Measurements from ENCODE around the gene AVPR1B. TPM values are rescaled to one million over a fixed set of nuclear protein-coding genes. Genes with fewer than 3 reads are reported as not detected.

The AVPR1B gene, protein sequence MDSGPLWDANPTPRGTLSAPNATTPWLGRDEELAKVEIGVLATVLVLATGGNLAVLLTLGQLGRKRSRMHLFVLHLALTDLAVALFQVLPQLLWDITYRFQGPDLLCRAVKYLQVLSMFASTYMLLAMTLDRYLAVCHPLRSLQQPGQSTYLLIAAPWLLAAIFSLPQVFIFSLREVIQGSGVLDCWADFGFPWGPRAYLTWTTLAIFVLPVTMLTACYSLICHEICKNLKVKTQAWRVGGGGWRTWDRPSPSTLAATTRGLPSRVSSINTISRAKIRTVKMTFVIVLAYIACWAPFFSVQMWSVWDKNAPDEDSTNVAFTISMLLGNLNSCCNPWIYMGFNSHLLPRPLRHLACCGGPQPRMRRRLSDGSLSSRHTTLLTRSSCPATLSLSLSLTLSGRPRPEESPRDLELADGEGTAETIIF
- not detected in 2 replicates for total RNA-seq

DNA sequence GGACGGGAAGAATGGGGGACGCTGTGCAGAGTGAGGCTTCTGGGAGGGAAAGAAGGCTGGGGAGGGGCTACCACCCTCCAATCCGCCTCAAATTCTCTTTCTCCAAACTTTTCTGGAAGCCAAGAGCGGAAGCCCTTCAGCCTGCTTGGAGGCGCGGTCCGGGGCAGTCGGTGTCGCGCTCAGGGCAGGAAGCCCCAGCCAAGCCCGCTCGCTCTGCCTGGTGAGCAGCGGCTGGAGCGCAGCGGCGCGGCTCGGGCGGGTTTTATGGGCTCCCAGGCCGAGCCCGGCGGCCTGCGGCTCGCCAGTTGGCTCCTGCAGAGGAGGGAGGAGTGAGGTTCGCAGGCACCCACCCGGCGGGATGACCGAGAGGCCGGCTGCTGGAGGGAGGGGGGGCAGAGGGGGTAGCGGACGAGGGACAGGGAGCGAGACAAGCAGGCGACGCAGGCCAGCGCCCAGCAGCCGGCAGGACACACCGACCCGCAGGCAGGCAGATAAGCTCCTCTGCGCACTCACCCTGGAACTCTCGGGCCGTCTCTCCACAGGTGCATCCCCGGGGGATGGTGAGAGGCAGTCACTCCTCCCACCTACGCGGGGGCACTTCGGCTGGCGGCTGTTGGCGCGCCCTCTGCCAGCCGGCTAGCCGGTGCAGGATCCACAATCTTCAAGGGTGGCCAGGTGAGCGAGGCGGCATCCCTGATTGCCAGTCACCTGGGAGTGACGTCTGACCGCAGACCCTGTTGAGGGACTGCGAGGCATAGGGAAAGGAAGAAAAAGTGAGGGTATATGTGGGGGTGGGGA, at the start of gene AVPR1B:
Gene AVPR1B, minus strand, starts transcription at position 238 of the 798 bp plus-strand sequence. CDS start 498 bp downstream, outside the sequence.

Other genes starting within 250 kb of the AVPR1B start
- under 0.01 TPM in 1 of 2 replicates, not detected in the other for gene SLC26A9, start 173.9 kb downstream of the AVPR1B start, total RNA-seq
- 4.6 and 7.2 TPM in 2 replicates for gene RAB7B, start 114.0 kb downstream of the AVPR1B start, total RNA-seq
- 1.9 TPM in 1 of 2 replicates, not detected in the other for gene CTSE, start 93.5 kb downstream of the AVPR1B start, total RNA-seq
- gene RHEX, start 64.2 kb downstream of the AVPR1B start, total RNA-seq: 2.2 TPM in 1 of 2 replicates, not detected in the other
- 0.43 and 1.4 TPM in 2 replicates for gene FAM72A, start 85.5 kb upstream of the AVPR1B start, total RNA-seq
- gene SRGAP2, start 86.2 kb upstream of the AVPR1B start, total RNA-seq: 12.6 and 27.5 TPM in 2 replicates

Data from tracheal epithelial cell (primary cell).